HCT116 (cell line): ENCODE data around the gene LPAR5. TPM values are rescaled to one million over a fixed set of nuclear protein-coding genes. Genes with fewer than 3 reads are reported as not detected.

ENCODE experiments used
- ATAC-seq: fragments of 200-7000 bp; cut with Tn5 transposase; 2 replicates; pipeline ENCODE4 v1.9.1; 2020; ENCODE audit warnings: mild to moderate bottlenecking, moderate library complexity
- BruUV-seq: library from RNA; stranded (reverse); fragments of 400-500 nt; replicated peaks from 2 replicates; lab custom pipeline; 2021; lab: Mats Ljungman, UMichigan
- CTCF ChIA-PET: fragments of 300-600 bp; sonication (Branson Sonifier 250); formaldehyde crosslinking; loops from one replicate; lab custom pipeline; 2021; ENCODE audit warnings: antibody characterized with exemption; lab: Charles Lee
- POLR2A ChIA-PET: fragments of 300-600, 350-600 bp; sonication (Branson Sonifier 250); formaldehyde crosslinking; loops from one replicate; lab custom pipeline; 2021; ENCODE audit warnings: antibody characterized with exemption; lab: Charles Lee
- RAD21 ChIA-PET, 2 experiments: fragments of 300-600 bp; sonication (Branson Sonifier 250); formaldehyde crosslinking; loops; one replicate each; lab custom pipeline; 2023; ENCODE audit warnings: low total read pairs in 2 of 2; ENCODE audit not compliant: uncharacterized antibody in 2 of 2, unreplicated experiment in 2 of 2, low non-redundant PET in 1 of 2; lab: Charles Lee
- DNase-seq: peaks from one replicate; pipeline ENCODE4 v3.0.0-alpha.2; 2010; ENCODE audit warnings: low read depth, low spot score
- H2AFZ ChIP-seq: fragments of 200-600 bp; shearing (Covaris generic), sonication (generic); 2 replicates; pipeline ENCODE4 v1.6.1; 2017; ENCODE audit warnings: low read depth, mixed run types, mixed read lengths, antibody characterized with exemption, low read length; ENCODE audit not compliant: poor library complexity, severe bottlenecking
- H3K27ac ChIP-seq: 2 replicates; pipeline ENCODE4 v1.5.1; 2012; ENCODE audit warnings: low read depth, low read length
- H3K27me3 ChIP-seq: fragments of 200-600 bp; sonication (generic); 2 replicates; pipeline ENCODE4 v1.6.1; 2016; ENCODE audit warnings: mixed run types, low read length, mixed read lengths; ENCODE audit not compliant: insufficient read depth
- H3K36me3 ChIP-seq, 2 experiments: fragments of 200-500 bp in 1 of 2; fragments of 200-600 bp in 1 of 2; sonication (Bioruptor generic) in 1 of 2; sonication (generic) in 1 of 2; 2 replicates each; pipeline versions ENCODE4 v1.5.1 to v1.6.1; 2014 to 2016; ENCODE audit warnings: low read length in 2 of 2, inconsistent platforms in 1 of 2, mixed read lengths in 1 of 2, mixed run types in 1 of 2; ENCODE audit not compliant: insufficient read depth in 2 of 2, control insufficient read depth in 1 of 2
- H3K4me1 ChIP-seq, 2 experiments: fragments of 200-600 bp in 1 of 2; sonication (generic) in 1 of 2; 2 replicates each; pipeline versions ENCODE4 v1.5.1 to v1.6.1; 2012 to 2017; ENCODE audit warnings: low read length in 2 of 2, inconsistent platforms in 1 of 2, mild to moderate bottlenecking in 1 of 2, mixed read lengths in 1 of 2, mixed run types in 1 of 2, moderate library complexity in 1 of 2; ENCODE audit not compliant: insufficient read depth in 2 of 2, control insufficient read depth in 1 of 2
- H3K4me2 ChIP-seq: fragments of 200-600 bp; sonication (generic); 2 replicates; pipeline ENCODE4 v1.6.1; 2017; ENCODE audit warnings: mixed run types, low read length, mixed read lengths
- H3K4me3 ChIP-seq, 2 experiments: fragments of 200-600 bp in 1 of 2; sonication (generic) in 1 of 2; replicated peaks in 1 of 2; 2 replicates each; pipeline ENCODE4 v1.5.1; 2011 to 2016; ENCODE audit warnings: low read length in 2 of 2, control low read depth in 1 of 2, low read depth in 1 of 2, mild to moderate bottlenecking in 1 of 2, mixed read lengths in 1 of 2, mixed run types in 1 of 2
- H3K79me2 ChIP-seq: fragments of 200-600 bp; sonication (generic); 2 replicates; pipeline ENCODE4 v1.6.1; 2017; ENCODE audit warnings: mild to moderate bottlenecking, mixed run types, low read length, moderate library complexity, mixed read lengths; ENCODE audit not compliant: insufficient read depth
- H3K9ac ChIP-seq: fragments of 200-600 bp; sonication (generic); 2 replicates; pipeline ENCODE4 v1.6.1; 2016; ENCODE audit warnings: low read length, mixed read lengths
- H3K9me2 ChIP-seq: fragments of 200-600 bp; sonication (generic), shearing (Covaris generic); 2 replicates; pipeline ENCODE4 v1.6.1; 2017; ENCODE audit warnings: mixed run types, mild to moderate bottlenecking, moderate library complexity; ENCODE audit not compliant: insufficient read depth
- H3K9me3 ChIP-seq, 2 experiments: fragments of 200-500 bp in 1 of 2; fragments of 200-600 bp in 1 of 2; sonication (Bioruptor generic) in 1 of 2; sonication (generic) in 1 of 2; 2 replicates each; pipeline ENCODE4 v1.6.1; 2014 to 2017; ENCODE audit warnings: low read length in 2 of 2, mixed read lengths in 2 of 2, inconsistent platforms in 1 of 2, low read depth in 1 of 2, mild to moderate bottlenecking in 1 of 2, mixed run types in 1 of 2, moderate library complexity in 1 of 2; ENCODE audit not compliant: control insufficient read depth in 1 of 2, insufficient read depth in 1 of 2
- H4K20me1 ChIP-seq: fragments of 200-600 bp; sonication (generic), shearing (Covaris generic); 2 replicates; pipeline ENCODE4 v1.6.1; 2017; ENCODE audit warnings: mixed run types, mild to moderate bottlenecking, moderate library complexity; ENCODE audit not compliant: insufficient read depth
- CEBPB ChIP-seq: IDR thresholded peaks from 2 replicates; pipeline ENCODE4 v1.6.1; 2012; ENCODE audit warnings: low read depth
- ELF1 ChIP-seq: IDR thresholded peaks from 2 replicates; pipeline ENCODE4 v1.6.1; 2012; ENCODE audit warnings: low read depth, borderline replicate concordance
- FOSL1 ChIP-seq: IDR thresholded peaks from 2 replicates; pipeline ENCODE4 v1.6.1; 2012; ENCODE audit warnings: low read depth
- TCF7L2 ChIP-seq: IDR thresholded peaks from 2 replicates; pipeline ENCODE4 v1.7.0; 2011; ENCODE audit warnings: borderline replicate concordance, inconsistent platforms; ENCODE audit not compliant: insufficient read depth, insufficient read length; ENCODE audit errors: extremely low read depth
- YY1 ChIP-seq: IDR thresholded peaks from 2 replicates; pipeline ENCODE4 v1.6.1; 2011; ENCODE audit warnings: low read length, low read depth, moderate library complexity, mild to moderate bottlenecking; ENCODE audit not compliant: insufficient replicate concordance; ENCODE audit errors: extremely low read depth
- intact Hi-C: fragments of 100-400 bp; cut with micrococcal nuclease; formaldehyde crosslinking; loops from 2 replicates; pipeline ENCODE4 v1.10.0; 2022
- total RNA-seq: library from RNA; stranded (reverse); gene quantifications from one replicate; pipeline ENCODE4 v1.2.1, GENCODE V29; 2021; ENCODE audit not compliant: unreplicated experiment
- TF ChIP-seq, protein P1 (sequence below): IDR thresholded peaks from 2 replicates; pipeline ENCODE4 v1.6.1; 2012
- TF ChIP-seq, protein P2 (sequence below): IDR thresholded peaks from 2 replicates; pipeline ENCODE4 v1.6.1; 2012; ENCODE audit warnings: low read depth
- TF ChIP-seq, protein P3 (sequence below): IDR thresholded peaks from 2 replicates; pipeline ENCODE4 v1.6.1; 2012

Gene LPAR5
- total RNA-seq, 1 experiment from 2014 or later = 5.2 TPM

DNA sequence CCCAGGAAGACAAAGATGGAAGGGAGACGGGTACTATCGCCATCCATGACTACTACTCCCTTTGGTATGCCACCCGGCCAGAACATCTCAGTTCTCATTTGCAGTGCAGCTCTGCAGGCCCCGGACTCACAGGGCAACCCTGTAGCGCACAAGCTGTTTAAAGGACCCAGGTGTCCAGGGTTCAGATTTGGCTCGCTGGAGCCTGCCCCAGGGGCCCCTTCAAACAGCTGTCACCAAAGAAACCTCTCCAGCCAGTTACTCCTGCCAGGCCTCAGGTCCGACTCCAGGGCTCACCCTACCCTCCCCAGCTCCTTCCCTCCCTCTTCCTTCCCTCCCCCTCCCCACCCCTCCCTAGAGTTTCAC is 23.1 kb downstream of the LPAR5 start (continued):
- TF ChIP-seq, protein P1, sequence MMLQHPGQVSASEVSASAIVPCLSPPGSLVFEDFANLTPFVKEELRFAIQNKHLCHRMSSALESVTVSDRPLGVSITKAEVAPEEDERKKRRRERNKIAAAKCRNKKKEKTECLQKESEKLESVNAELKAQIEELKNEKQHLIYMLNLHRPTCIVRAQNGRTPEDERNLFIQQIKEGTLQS = no peak
- TF ChIP-seq TCF7L2 (no peak), FOSL1 (no peak), ELF1 (no peak), CEBPB (no peak)
- TF ChIP-seq, protein P2, sequence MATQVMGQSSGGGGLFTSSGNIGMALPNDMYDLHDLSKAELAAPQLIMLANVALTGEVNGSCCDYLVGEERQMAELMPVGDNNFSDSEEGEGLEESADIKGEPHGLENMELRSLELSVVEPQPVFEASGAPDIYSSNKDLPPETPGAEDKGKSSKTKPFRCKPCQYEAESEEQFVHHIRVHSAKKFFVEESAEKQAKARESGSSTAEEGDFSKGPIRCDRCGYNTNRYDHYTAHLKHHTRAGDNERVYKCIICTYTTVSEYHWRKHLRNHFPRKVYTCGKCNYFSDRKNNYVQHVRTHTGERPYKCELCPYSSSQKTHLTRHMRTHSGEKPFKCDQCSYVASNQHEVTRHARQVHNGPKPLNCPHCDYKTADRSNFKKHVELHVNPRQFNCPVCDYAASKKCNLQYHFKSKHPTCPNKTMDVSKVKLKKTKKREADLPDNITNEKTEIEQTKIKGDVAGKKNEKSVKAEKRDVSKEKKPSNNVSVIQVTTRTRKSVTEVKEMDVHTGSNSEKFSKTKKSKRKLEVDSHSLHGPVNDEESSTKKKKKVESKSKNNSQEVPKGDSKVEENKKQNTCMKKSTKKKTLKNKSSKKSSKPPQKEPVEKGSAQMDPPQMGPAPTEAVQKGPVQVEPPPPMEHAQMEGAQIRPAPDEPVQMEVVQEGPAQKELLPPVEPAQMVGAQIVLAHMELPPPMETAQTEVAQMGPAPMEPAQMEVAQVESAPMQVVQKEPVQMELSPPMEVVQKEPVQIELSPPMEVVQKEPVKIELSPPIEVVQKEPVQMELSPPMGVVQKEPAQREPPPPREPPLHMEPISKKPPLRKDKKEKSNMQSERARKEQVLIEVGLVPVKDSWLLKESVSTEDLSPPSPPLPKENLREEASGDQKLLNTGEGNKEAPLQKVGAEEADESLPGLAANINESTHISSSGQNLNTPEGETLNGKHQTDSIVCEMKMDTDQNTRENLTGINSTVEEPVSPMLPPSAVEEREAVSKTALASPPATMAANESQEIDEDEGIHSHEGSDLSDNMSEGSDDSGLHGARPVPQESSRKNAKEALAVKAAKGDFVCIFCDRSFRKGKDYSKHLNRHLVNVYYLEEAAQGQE = no peak
- TF ChIP-seq, protein P3, sequence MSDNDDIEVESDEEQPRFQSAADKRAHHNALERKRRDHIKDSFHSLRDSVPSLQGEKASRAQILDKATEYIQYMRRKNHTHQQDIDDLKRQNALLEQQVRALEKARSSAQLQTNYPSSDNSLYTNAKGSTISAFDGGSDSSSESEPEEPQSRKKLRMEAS = no peak

DNA sequence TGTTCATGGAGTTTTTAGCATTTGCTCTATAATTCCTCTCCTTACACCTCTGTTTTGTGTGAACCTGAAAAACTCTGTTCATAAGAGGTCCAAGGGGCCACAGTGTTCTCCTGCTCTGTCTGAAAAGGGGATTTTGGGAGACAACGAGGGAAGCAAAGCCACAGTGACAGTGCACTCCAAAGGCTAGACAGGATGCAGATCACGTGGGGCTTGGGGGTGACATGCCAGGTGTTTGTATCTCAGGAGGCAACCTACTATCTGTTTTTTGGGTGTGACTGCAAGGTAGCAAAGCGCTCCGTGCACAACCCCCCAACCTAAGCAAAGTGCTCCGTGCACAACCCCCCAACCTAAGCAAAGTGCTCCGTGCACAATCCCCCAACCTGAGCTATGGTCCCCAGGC is 23.5 kb downstream of the LPAR5 start:
- RAD21 ChIA-PET = interaction anchor here in 1 of 2 experiments (0.6 kb wide), 1 partner anchor 77 kb away, joined by 8 read pairs; the partner anchor contains the start of gene ZNF384
- H3K9me3 ChIP-seq = no peaks in the 10 kb centered on the region
- CTCF ChIA-PET = interaction anchor here (3.9 kb wide), 1 partner anchor 72 kb away, joined by 14 read pairs; no protein-coding TSS in a partner anchor
- no peaks in the 10 kb centered on the region for H3K27me3 ChIP-seq
- no peak overlapping the region for H2AFZ ChIP-seq
- H3K9me2 ChIP-seq = no peaks in the 10 kb centered on the region
- peak overlapping the region; percentile 98 for H3K27ac ChIP-seq
- H3K36me3 ChIP-seq = no peaks in the 10 kb centered on the region
- TF ChIP-seq YY1 = no peak
- no peaks in the 10 kb centered on the region for H3K79me2 ChIP-seq
- BruUV-seq = no TSS peak
- intact Hi-C loops = no loop called here
- POLR2A ChIA-PET = interaction anchor here (1.4 to 2.4 kb wide), 3 partner anchors 13 to 112 kb away, joined by 3 to 13 read pairs (median 8); partner anchors contain the start of genes COPS7A and GAPDH
- peaks cover 49 to 56% of the 10 kb centered on the region in 2 experiments for H3K4me1 ChIP-seq
- ATAC-seq (no peak), DNase-seq (no peak)
- H3K4me3 ChIP-seq = no peak overlapping the region; a peak in 1 of 4 replicates
- peak overlapping the region; percentile 64; the same call in 1 of the 2 replicates for H3K9ac ChIP-seq
- H4K20me1 ChIP-seq = no peaks in the 10 kb centered on the region
- peak overlapping the region; percentile 89 for H3K4me2 ChIP-seq
